Measurements from ENCODE around the gene SNN.

The SNN gene

DNA sequence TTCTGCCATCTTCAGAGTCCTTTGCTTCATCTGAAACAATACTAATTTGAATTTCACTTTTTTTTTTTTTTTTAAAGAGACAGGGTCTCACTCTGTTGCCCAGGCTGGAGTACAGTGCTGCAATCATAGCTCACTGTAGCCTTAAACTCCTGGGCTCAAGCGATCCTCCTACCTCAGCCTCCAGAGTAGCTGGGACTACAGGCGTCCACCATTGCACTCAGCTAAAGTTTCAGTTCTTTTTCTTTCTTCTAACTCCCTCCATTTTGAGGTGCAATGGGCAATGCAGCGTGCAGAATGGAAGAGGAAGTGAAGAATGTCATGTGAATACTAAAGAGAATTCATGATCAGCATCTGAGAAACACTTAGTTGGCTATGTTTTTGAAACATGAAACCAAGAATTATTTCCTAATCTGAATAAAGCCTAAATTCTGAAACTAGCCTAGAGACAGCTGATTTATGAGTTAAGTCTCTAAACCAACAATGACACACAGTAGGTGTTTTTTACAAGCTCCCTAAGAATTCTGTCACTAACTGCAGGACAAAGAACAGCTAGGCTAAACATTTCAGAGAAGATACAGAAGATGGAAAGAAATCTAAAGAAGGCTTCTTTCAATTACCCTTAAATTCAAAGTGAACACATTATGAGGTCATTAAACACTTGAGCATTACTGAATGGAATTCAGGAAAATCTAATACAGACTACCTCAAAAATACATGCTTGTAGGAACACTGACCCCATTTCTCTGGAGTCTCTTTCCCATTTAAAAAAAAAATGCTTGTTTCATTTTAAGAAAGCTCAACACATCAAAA, 21.0 kb downstream of the SNN start:
- Mint-ChIP-seq H3K27ac (peak overlapping the region; percentile 71), H3K36me3 (peaks cover 13% of the 10 kb centered on the region), H3K9me3 (ENCODE audit: low read depth) (no peaks in the 10 kb centered on the region), H3K4me1 (ENCODE audit: low read depth) (peaks cover 22% of the 10 kb centered on the region), H3K4me3 (no peak overlapping the region), H3K27me3 (no peaks in the 10 kb centered on the region)

DNA sequence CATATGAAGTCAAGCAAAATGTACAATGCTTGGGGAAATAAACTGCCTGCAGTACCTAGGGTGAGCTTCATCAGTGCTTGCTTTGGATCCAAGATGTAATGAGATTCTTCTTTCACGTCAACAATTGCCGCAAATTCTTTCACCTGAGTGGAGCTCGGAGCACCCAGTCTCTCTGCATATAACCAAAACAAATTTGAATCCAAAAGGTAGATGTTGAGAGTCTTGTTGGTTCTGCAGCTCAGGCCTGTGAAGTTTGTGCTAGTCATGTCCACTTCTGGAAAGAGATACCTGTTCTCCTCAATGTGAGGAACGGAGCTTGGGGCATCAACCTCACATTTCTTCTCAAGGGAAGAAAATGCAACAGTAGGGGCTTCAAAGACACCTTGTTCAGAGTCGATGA, 23.0 kb downstream of the SNN start:
- Mint-ChIP-seq H3K36me3 (peaks cover 19% of the 10 kb centered on the region), H3K27ac (peak overlapping the region; percentile 58)

DNA sequence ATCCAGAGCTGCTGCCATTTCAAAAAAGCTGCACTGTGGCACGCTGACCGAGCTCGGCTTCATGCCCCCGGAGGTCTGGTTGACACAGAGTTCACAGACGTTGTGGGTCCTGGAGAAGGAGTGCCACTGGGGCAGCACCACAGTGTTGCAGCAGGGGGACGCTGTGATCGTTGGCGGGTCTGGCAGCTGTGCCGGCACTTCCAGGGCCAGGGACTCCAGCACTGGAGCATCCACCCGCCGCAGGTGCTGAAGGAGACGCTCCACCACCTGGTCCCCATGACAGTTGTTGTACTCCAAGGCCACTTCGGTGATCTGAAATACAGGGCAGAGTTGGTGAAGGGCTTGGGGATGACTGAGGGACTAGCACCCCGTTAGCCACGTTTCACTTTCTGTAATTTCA, 23.5 kb downstream of the SNN start:
- Mint-ChIP-seq H3K9me3 (ENCODE audit: low read depth) (no peaks in the 10 kb centered on the region), H3K36me3 (peaks cover 20% of the 10 kb centered on the region), H3K4me1 (ENCODE audit: low read depth) (peaks cover 25% of the 10 kb centered on the region), H3K4me3 (no peak overlapping the region), H3K27me3 (no peaks in the 10 kb centered on the region), H3K27ac (no peak overlapping the region)

More for the DNA sequence above, 23.0 kb downstream of the SNN start:
- H3K4me1 Mint-ChIP-seq (ENCODE audit: low read depth) = peaks cover 25% of the 10 kb centered on the region
- no peaks in the 10 kb centered on the region for H3K27me3 Mint-ChIP-seq
- no peak overlapping the region for H3K4me3 Mint-ChIP-seq
- no peaks in the 10 kb centered on the region for H3K9me3 Mint-ChIP-seq (ENCODE audit: low read depth)

GRCh38 chr16:11692171-11692570, 23.9 kb downstream of the SNN start:
- no peak overlapping the region for H3K27ac Mint-ChIP-seq
- no peaks in the 10 kb centered on the region for H3K9me3 Mint-ChIP-seq (ENCODE audit: low read depth)
- H3K27me3 Mint-ChIP-seq = no peaks in the 10 kb centered on the region
- peaks cover 20% of the 10 kb centered on the region for H3K36me3 Mint-ChIP-seq
- H3K4me3 Mint-ChIP-seq = no peak overlapping the region
- peaks cover 25% of the 10 kb centered on the region for H3K4me1 Mint-ChIP-seq (ENCODE audit: low read depth)

GRCh38 chr16:11692651-11693050, 24.4 kb downstream of the SNN start:
- peaks cover 19% of the 10 kb centered on the region for H3K36me3 Mint-ChIP-seq
- no peak overlapping the region for H3K27ac Mint-ChIP-seq
- no peak overlapping the region for H3K4me3 Mint-ChIP-seq
- no peaks in the 10 kb centered on the region for H3K27me3 Mint-ChIP-seq
- peaks cover 26% of the 10 kb centered on the region for H3K4me1 Mint-ChIP-seq (ENCODE audit: low read depth)
- H3K9me3 Mint-ChIP-seq (ENCODE audit: low read depth) = no peaks in the 10 kb centered on the region

- Mint-ChIP-seq H3K36me3 (peaks cover 12% of the 10 kb centered on the region), H3K27me3 (no peaks in the 10 kb centered on the region), H3K4me3 (no peak overlapping the region), H3K9me3 (ENCODE audit: low read depth) (no peaks in the 10 kb centered on the region), H3K27ac (no peak overlapping the region), H3K4me1 (ENCODE audit: low read depth) (peaks cover 27% of the 10 kb centered on the region)
Observed at GRCh38 chr16:11696266-11697012, 28.2 kb downstream of the SNN start.

GRCh38 chr16:11697319-11697718, 29.1 kb downstream of the SNN start:
- Mint-ChIP-seq H3K36me3 (peaks cover 12% of the 10 kb centered on the region), H3K27me3 (no peaks in the 10 kb centered on the region), H3K4me3 (no peak overlapping the region), H3K27ac (no peak overlapping the region), H3K9me3 (ENCODE audit: low read depth) (no peaks in the 10 kb centered on the region), H3K4me1 (ENCODE audit: low read depth) (peaks cover 27% of the 10 kb centered on the region)

- H3K27me3 Mint-ChIP-seq = no peaks in the 10 kb centered on the region
- peak overlapping the region; percentile 61 for H3K27ac Mint-ChIP-seq
- no peaks in the 10 kb centered on the region for H3K9me3 Mint-ChIP-seq (ENCODE audit: low read depth)
- H3K4me1 Mint-ChIP-seq (ENCODE audit: low read depth) = peaks cover 27% of the 10 kb centered on the region
- peaks cover 12% of the 10 kb centered on the region for H3K36me3 Mint-ChIP-seq
- H3K4me3 Mint-ChIP-seq = no peak overlapping the region
Observed at GRCh38 chr16:11698271-11698689, 30.0 kb downstream of the SNN start.

DNA sequence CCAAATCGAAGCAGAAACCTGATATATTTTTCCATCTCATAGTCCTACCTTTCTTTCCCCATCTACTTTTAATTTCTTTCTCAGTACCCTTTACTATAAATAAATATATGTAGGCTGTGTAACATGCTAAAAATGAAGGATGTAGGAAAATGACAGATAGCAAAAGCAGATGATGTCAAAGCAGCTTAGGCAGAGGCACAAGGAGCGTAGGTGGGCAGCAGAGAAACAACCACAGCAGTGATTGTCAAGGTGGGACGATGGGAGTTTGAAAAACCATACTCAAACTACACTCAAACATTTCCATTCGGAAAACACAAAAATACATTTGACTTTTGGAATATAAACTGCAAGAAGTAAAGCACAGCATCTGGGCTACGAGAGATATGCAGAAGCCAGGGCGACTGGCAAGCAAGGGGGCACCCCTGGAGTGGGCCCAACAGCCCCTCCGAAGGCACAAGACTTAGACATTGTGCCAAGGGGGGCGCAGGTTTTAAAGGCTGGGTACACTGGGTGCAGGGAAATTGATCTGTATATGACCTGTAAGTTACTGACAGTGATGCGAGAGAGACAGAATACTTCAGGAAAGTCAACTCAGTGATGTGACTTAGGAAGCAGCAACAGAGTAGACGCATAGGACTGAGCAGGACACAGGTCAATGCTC, 31.1 kb downstream of the SNN start:
- peaks cover 13% of the 10 kb centered on the region for H3K36me3 Mint-ChIP-seq
- H3K9me3 Mint-ChIP-seq (ENCODE audit: low read depth) = no peaks in the 10 kb centered on the region
- no peaks in the 10 kb centered on the region for H3K27me3 Mint-ChIP-seq
- H3K27ac Mint-ChIP-seq = no peak overlapping the region
- no peak overlapping the region for H3K4me3 Mint-ChIP-seq
- H3K4me1 Mint-ChIP-seq (ENCODE audit: low read depth) = peaks cover 27% of the 10 kb centered on the region

GRCh38 chr16:11700264-11701029, 32.2 kb downstream of the SNN start:
- Mint-ChIP-seq H3K36me3 (peaks cover 14% of the 10 kb centered on the region), H3K4me1 (ENCODE audit: low read depth) (peaks cover 33% of the 10 kb centered on the region), H3K4me3 (no peak overlapping the region), H3K27me3 (no peaks in the 10 kb centered on the region), H3K27ac (no peak overlapping the region), H3K9me3 (ENCODE audit: low read depth) (no peaks in the 10 kb centered on the region)

DNA sequence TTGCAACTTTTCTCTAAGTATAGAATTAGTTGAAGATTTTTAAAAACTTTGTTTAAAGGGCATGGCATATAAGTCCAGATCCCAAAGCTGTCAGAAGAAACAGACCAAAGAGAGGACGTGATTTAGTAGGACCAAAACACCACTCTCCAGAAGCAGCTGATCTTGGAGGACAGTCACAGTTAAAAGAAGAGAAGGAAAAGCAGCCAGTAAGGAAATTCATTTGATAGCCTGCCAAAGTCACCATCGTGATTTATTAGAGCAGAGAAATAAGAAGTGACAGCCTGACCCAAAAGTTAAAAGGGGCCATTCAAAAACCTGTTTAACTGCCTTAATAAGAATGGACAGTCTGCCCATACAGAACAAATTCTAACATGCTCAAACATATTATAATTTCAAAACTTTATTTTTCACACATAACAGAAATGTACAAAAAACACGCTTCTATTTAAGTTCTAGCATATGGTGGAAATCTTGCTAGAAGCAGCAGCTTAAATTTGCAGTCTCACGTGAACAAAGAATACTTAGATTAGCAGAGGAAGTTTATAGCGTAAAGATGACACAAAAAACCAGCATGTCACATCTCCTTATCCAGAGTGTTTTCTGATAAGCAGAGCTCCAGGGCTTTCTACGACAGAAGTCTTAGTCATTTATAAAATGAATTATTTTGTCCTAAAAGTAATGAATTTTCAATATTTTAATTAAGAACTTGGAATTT, 37.2 kb downstream of the SNN start:
- H3K4me3 Mint-ChIP-seq = no peak overlapping the region
- H3K4me1 Mint-ChIP-seq (ENCODE audit: low read depth) = peaks cover 13% of the 10 kb centered on the region
- H3K9me3 Mint-ChIP-seq (ENCODE audit: low read depth) = no peaks in the 10 kb centered on the region
- H3K27me3 Mint-ChIP-seq = no peaks in the 10 kb centered on the region
- H3K27ac Mint-ChIP-seq = no peak overlapping the region
- H3K36me3 Mint-ChIP-seq = peaks cover 10% of the 10 kb centered on the region

DNA sequence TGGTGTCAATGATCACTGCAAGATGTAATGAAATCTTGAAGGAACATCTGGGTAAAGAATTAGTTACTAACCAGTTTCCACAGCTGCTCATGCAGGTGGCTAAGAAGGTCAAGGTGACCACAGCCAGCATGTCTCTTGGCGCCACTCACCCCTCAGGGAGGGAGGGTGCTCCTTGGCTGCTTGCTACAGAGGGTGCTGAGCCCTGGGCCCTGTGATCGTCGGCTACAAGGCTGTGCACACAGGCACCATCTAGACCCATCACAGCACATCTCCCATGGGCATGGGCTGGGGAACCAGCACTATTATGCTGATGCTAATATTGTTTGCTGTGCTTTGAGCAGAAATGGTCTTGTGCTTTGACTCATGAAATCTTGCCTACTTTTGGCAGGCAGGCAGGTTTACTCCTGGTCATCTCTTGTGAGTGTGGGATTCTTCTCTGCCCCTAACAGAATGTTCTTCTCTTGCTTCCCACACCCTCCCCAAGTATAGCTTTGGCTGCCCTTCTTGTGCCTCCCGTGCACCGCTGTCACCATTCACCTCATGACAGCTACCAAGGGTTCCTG, 38.0 kb downstream of the SNN start:
- Mint-ChIP-seq H3K36me3 (peaks cover 10% of the 10 kb centered on the region), H3K27me3 (no peaks in the 10 kb centered on the region), H3K9me3 (ENCODE audit: low read depth) (no peaks in the 10 kb centered on the region), H3K4me3 (no peak overlapping the region), H3K27ac (no peak overlapping the region), H3K4me1 (ENCODE audit: low read depth) (peaks cover 9% of the 10 kb centered on the region)

DNA sequence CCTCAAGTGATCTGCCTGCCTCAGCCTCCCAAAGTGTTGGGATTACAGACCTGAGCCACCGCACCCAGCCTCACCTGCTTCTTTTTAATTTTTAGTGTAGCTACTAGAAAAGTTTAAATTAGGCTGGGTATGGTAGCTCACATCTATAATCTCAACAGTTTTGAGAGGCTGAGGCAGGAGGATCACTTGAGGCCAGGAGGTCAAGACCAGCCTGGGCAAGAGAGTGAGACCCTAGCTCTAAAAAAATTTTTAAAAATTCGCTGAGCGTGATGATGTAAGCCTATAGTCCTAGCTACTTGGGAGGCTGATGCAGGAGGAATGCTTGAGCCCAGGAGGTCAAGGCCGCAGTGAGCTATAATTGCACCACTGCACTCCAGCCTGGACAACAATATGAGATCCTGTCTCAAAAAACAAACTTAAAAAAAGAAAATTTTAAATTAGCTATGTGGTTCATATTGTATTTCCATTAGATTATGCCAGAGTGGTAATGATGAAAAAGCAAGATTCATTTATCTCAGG, 39.5 kb downstream of the SNN start:
- H3K27me3 Mint-ChIP-seq = no peaks in the 10 kb centered on the region
- no peak overlapping the region for H3K4me3 Mint-ChIP-seq
- peaks cover 12% of the 10 kb centered on the region for H3K36me3 Mint-ChIP-seq
- H3K9me3 Mint-ChIP-seq (ENCODE audit: low read depth) = no peaks in the 10 kb centered on the region
- H3K4me1 Mint-ChIP-seq (ENCODE audit: low read depth) = peaks cover 11% of the 10 kb centered on the region
- no peak overlapping the region for H3K27ac Mint-ChIP-seq

GRCh38 chr16:11708421-11708820, 40.2 kb downstream of the SNN start:
- H3K9me3 Mint-ChIP-seq (ENCODE audit: low read depth) = no peaks in the 10 kb centered on the region
- H3K27ac Mint-ChIP-seq = no peak overlapping the region
- H3K4me1 Mint-ChIP-seq (ENCODE audit: low read depth) = peaks cover 11% of the 10 kb centered on the region
- H3K27me3 Mint-ChIP-seq = no peaks in the 10 kb centered on the region
- H3K4me3 Mint-ChIP-seq = no peak overlapping the region
- H3K36me3 Mint-ChIP-seq = peaks cover 12% of the 10 kb centered on the region
